ENCODE results near the gene ANKRD33B. TPM values are rescaled to one million over a fixed set of nuclear protein-coding genes. Genes with fewer than 3 reads are reported as not detected.

The ANKRD33B gene
- total RNA-seq, 8 experiments from 2014 or later = 2.8 to 41.9 (median 5.4) TPM

GRCh38 chr5:10588779-10589447 lies 25.0 kb downstream of the ANKRD33B start:
- 0 to 86% (median 35%) methylated on average over 1 to 9 of the region's 11 CpGs; no CpG with 5 or more reads in 2 of the 10 experiments for WGBS, 10 experiments
- Histone ChIP-seq H3K4me1 (replicated peaks in 1 of 2) (peaks cover 0 to 16% of the 10 kb centered on the region in 2 donors), H3K27ac (no peak overlapping the region), H3K4me3 (no peak overlapping the region)
- ATAC-seq (replicated peaks in 6 of 8) = peak; percentile 18 to 95 (median 54)
- in situ Hi-C loops (cut with MboI; ENCODE audit: low pct_unique_long_range_greater_than_20kb in 2 of 9, low sequenced_read_pairs in 9 of 9, unreplicated experiment in 9 of 9) = no loop called here

- in situ Hi-C loops (cut with MboI; ENCODE audit: low pct_unique_long_range_greater_than_20kb in 2 of 9, low sequenced_read_pairs in 9 of 9, unreplicated experiment in 9 of 9) = no loop called here
- H3K27ac ChIP-seq = peak overlapping the region in 1 of 2 donors; percentile 1
- ATAC-seq (replicated peaks in 6 of 8) = peak; percentile 31 to 86 (median 57)
- H3K4me1 ChIP-seq (replicated peaks in 1 of 2) = peaks cover 0 to 16% of the 10 kb centered on the region in 2 donors
- 25 to 78% (median 64%) methylated on average over 2 to 10 of the region's 13 CpGs; no CpG with 5 or more reads in 4 of the 10 experiments for WGBS, 10 experiments
- no peak overlapping the region for H3K4me3 ChIP-seq
Observed at GRCh38 chr5:10590226-10590999, 26.5 kb downstream of the ANKRD33B start.

DNA sequence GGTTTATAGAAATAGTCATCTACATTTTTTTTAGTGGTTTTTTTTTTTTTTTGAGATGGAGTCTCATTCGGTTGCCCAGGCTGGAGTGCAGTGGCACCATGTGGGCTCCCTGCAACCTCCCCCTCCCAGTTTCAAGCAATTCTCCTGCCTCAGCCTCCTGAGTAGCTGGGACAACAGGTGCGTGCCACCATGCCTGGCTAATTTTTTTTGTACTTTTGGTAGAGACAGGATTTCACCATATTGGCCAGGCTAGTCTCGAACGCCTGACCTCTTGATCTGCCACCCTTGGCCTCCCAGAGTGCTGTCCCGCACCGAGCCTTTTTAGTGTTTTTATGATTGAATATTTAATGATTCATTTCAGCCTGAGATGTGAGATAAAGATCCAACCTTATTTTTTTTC lies 27.3 kb downstream of the ANKRD33B start:
- no peak for ATAC-seq (replicated peaks in 6 of 8)
- Histone ChIP-seq H3K27ac (no peak overlapping the region), H3K4me3 (no peak overlapping the region), H3K4me1 (replicated peaks in 1 of 2) (peaks cover 0 to 16% of the 10 kb centered on the region in 2 donors)
- in situ Hi-C loops (cut with MboI; ENCODE audit: low pct_unique_long_range_greater_than_20kb in 2 of 9, low sequenced_read_pairs in 9 of 9, unreplicated experiment in 9 of 9) = no loop called here
- WGBS, 10 experiments = 60 to 100% (median 95%) methylated on average over 1 to 6 of the region's 6 CpGs; no CpG with 5 or more reads in 1 of the 10 experiments

GRCh38 chr5:10591966-10592365 lies 28.1 kb downstream of the ANKRD33B start:
- no peak for ATAC-seq (replicated peaks in 6 of 8)
- WGBS, 10 experiments = 79 to 100% (median 92%) methylated on average over 1 to 3 of the region's 3 CpGs; no CpG with 5 or more reads in 6 of the 10 experiments
- in situ Hi-C loops (cut with MboI; ENCODE audit: low pct_unique_long_range_greater_than_20kb in 2 of 9, low sequenced_read_pairs in 9 of 9, unreplicated experiment in 9 of 9) = no loop called here
- H3K4me3 ChIP-seq = no peak overlapping the region
- no peak overlapping the region for H3K27ac ChIP-seq
- H3K4me1 ChIP-seq (replicated peaks in 1 of 2) = peaks cover 0 to 16% of the 10 kb centered on the region in 2 donors

- H3K4me1 ChIP-seq (replicated peaks in 1 of 2) = peaks cover 0 to 16% of the 10 kb centered on the region in 2 donors
- H3K27ac ChIP-seq = no peak overlapping the region
- ATAC-seq (replicated peaks in 6 of 8) = no peak
- no peak overlapping the region for H3K4me3 ChIP-seq
- in situ Hi-C loops (cut with MboI; ENCODE audit: low pct_unique_long_range_greater_than_20kb in 2 of 9, low sequenced_read_pairs in 9 of 9, unreplicated experiment in 9 of 9) = no loop called here
Observed at GRCh38 chr5:10592601-10593000, 28.7 kb downstream of the ANKRD33B start.

- Histone ChIP-seq H3K27ac (no peak overlapping the region), H3K4me3 (no peak overlapping the region), H3K4me1 (replicated peaks in 1 of 2) (peaks cover 0 to 13% of the 10 kb centered on the region in 2 donors)
- no peak for ATAC-seq (replicated peaks in 6 of 8)
- in situ Hi-C loops (cut with MboI; ENCODE audit: low pct_unique_long_range_greater_than_20kb in 2 of 9, low sequenced_read_pairs in 9 of 9, unreplicated experiment in 9 of 9) = no loop called here
- 57 to 100% (median 86%) methylated on average over 1 to 6 of the region's 7 CpGs; no CpG with 5 or more reads in 1 of the 10 experiments for WGBS, 10 experiments
Observed at GRCh38 chr5:10593531-10594181, 29.8 kb downstream of the ANKRD33B start.

- in situ Hi-C loops (cut with MboI; ENCODE audit: low pct_unique_long_range_greater_than_20kb in 2 of 9, low sequenced_read_pairs in 9 of 9, unreplicated experiment in 9 of 9) = no loop called here
- ATAC-seq (replicated peaks in 6 of 8) = peak in 1 of 8 experiments; percentile 6
- no peak overlapping the region for H3K27ac ChIP-seq
- WGBS, 10 experiments = 86 to 100% (median 96%) methylated on average over 1 to 7 of the region's 11 CpGs; no CpG with 5 or more reads in 3 of the 10 experiments
- no peak overlapping the region for H3K4me3 ChIP-seq
- peaks cover 0 to 8% of the 10 kb centered on the region in 2 donors for H3K4me1 ChIP-seq (replicated peaks in 1 of 2)
Observed at GRCh38 chr5:10594591-10595210, 30.8 kb downstream of the ANKRD33B start.

DNA sequence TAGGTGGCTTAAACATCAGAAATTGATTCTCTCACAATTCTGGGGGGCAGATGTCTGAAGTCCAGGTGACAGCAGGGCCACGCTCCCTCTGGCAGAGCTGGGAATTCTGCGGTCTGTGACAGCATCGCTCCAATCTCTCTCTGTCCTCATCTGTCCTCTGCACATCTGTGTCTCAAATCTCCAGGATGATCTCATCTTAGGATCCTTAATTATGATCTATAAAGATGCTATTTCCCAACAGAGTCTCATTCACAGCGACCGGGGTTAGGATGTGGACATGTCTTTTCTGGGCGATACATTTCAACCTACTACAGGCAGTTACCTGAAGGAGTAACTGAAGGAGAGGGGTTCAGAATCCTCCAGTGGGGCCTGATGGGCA lies 31.4 kb downstream of the ANKRD33B start:
- Histone ChIP-seq H3K27ac (no peak overlapping the region), H3K4me1 (replicated peaks in 1 of 2) (peaks cover 0 to 7% of the 10 kb centered on the region in 2 donors), H3K4me3 (no peak overlapping the region)
- in situ Hi-C loops (cut with MboI; ENCODE audit: low pct_unique_long_range_greater_than_20kb in 2 of 9, low sequenced_read_pairs in 9 of 9, unreplicated experiment in 9 of 9) = no loop called here
- WGBS, 10 experiments = 67 to 100% (median 90%) methylated on average over 1 to 5 of the region's 6 CpGs; no CpG with 5 or more reads in 5 of the 10 experiments
- peak; percentile 13 to 85 (median 28) for ATAC-seq (replicated peaks in 6 of 8)

GRCh38 chr5:10595672-10596309 lies 31.9 kb downstream of the ANKRD33B start:
- 0 to 100% (median 90%) methylated on average over 1 to 7 of the region's 8 CpGs; no CpG with 5 or more reads in 1 of the 10 experiments for WGBS, 10 experiments
- Histone ChIP-seq H3K27ac (no peak overlapping the region), H3K4me1 (replicated peaks in 1 of 2) (peaks cover 0 to 2% of the 10 kb centered on the region in 2 donors), H3K4me3 (no peak overlapping the region)
- peak in 3 of 8 experiments; percentile 61 to 76 (median 62) for ATAC-seq (replicated peaks in 6 of 8)
- in situ Hi-C loops (cut with MboI; ENCODE audit: low pct_unique_long_range_greater_than_20kb in 2 of 9, low sequenced_read_pairs in 9 of 9, unreplicated experiment in 9 of 9) = no loop called here

DNA sequence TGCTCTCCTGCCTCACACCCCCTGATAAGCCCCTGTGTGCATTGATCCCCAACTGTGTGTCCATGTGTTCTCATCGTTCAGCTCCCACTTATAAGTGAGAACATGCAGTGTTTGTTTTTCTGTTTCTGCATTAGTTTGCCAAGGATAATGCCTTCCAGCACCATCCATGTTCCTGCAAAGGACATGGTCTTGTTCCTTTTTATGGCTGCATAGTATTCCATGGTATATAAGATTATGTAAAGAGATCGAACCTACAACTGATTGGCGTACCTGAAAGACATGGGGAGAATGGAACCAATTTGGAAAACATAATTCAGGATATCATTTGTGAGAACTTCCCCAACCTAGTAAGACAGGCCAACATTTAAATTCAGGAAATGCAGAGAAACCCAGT lies 32.4 kb downstream of the ANKRD33B start:
- H3K4me1 ChIP-seq (replicated peaks in 1 of 2) = peaks cover 0 to 2% of the 10 kb centered on the region in 2 donors
- ATAC-seq (replicated peaks in 6 of 8) = no peak
- in situ Hi-C loops (cut with MboI; ENCODE audit: low pct_unique_long_range_greater_than_20kb in 2 of 9, low sequenced_read_pairs in 9 of 9, unreplicated experiment in 9 of 9) = no loop called here
- 57 to 100% (median 92%) methylated on average over 1 to 3 of the region's 3 CpGs; no CpG with 5 or more reads in 1 of the 10 experiments for WGBS, 10 experiments
- H3K4me3 ChIP-seq = no peak overlapping the region
- no peak overlapping the region for H3K27ac ChIP-seq

DNA sequence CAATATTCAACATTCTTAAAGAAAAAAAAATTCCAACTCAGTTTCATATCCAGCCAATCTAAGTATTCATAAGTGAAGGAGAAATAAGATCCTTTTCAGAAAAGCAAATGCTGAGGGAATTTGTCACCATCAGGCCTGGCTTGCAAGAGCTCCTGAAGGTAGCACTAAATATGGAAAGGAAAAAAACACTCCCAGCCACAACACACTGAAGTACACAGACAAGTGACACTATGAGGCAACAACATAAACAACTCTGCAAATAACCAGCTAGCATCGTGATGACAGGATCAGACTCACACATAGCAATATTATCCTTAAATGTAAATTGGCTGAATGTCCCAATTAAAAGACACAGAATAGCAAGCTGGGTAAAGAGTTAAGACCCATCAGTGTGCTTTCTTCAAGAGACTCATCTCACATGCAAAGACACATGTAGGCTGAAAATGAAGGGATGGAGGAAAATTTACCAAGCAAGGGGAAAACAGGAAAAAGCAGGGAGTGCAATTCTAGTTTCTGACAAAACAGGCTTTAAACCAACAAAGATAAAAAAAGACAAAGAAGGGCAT lies 33.1 kb downstream of the ANKRD33B start:
- ATAC-seq (replicated peaks in 6 of 8) = no peak
- H3K27ac ChIP-seq = no peak overlapping the region
- WGBS, 10 experiments = 50 to 100% (median 89%) methylated on average over 1 of the region's 1 CpG; no CpG with 5 or more reads in 5 of the 10 experiments
- peaks cover 0 to 6% of the 10 kb centered on the region in 2 donors for H3K4me1 ChIP-seq (replicated peaks in 1 of 2)
- H3K4me3 ChIP-seq = no peak overlapping the region
- in situ Hi-C loops (cut with MboI; ENCODE audit: low pct_unique_long_range_greater_than_20kb in 2 of 9, low sequenced_read_pairs in 9 of 9, unreplicated experiment in 9 of 9) = no loop called here

DNA sequence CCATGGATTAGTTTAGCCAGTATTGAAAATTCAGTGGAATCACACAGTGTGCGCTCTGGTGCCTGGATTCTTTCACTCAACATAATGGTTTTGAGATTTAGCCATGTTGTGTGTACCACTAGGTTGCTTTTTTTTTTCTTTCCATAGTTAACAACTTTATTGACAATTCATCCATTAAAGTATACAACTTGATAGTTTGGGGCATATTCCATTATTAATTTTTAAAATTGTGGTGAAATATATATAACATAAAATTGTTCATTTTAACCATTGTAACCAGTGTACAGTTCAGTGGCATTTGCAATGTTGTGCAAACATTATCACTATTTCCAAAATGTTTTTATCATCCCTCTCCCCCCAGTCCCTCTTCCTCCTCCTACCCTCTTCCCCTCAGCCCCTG lies 35.2 kb downstream of the ANKRD33B start:
- ATAC-seq (replicated peaks in 6 of 8) = no peak

More for the DNA sequence above, 35.2 kb downstream of the ANKRD33B start:
- Histone ChIP-seq H3K27ac (no peak overlapping the region), H3K4me1 (replicated peaks in 1 of 2) (peaks cover 0 to 10% of the 10 kb centered on the region in 2 donors), H3K4me3 (no peak overlapping the region)
- 86 to 100% (median 100%) methylated on average over 1 of the region's 1 CpG; no CpG with 5 or more reads in 5 of the 10 experiments for WGBS, 10 experiments
- in situ Hi-C loops (cut with MboI; ENCODE audit: low pct_unique_long_range_greater_than_20kb in 2 of 9, low sequenced_read_pairs in 9 of 9, unreplicated experiment in 9 of 9) = no loop called here
